GM20000 (cell line): ENCODE measurements around the gene ACKR3.

Experiments used
- DNase-seq: peaks from one replicate; pipeline ENCODE4 v3.0.0; 2012; ENCODE audit warnings: low spot score
- TF ChIP-seq, protein P1 (sequence below): IDR thresholded peaks from 2 replicates; pipeline ENCODE4 v1.5.1; 2012; ENCODE audit warnings: mild to moderate bottlenecking, control low read depth; ENCODE audit errors: extremely low read depth, missing control alignments

Gene ACKR3

DNA sequence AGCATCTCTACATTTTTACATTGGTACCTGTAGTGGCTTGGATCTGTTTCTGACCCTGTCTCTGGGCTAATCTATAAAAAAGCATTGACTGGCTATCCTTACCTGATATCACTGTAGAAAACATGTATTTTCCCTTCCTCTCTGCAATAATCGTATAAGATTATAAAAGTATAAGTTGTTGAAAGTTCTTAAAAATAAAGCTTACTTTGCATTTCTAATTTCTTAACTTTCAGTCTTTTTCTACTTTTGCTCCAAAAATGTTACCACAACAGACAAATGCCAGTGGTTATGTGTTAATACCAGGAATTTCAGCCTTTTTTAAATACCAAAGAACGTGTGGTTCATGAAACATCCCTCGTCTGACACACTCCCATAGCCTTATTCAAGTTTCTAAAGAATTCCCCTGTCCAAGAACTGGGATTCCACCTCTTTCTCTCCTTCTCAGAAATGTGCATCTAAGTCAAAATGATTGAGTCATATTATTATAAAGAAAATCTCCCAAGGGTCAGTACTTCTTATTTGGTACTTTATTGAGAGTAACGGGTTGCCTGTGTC, 28.5 kb upstream of the ACKR3 start:
- DNase-seq = no peak
- TF ChIP-seq, protein P1, sequence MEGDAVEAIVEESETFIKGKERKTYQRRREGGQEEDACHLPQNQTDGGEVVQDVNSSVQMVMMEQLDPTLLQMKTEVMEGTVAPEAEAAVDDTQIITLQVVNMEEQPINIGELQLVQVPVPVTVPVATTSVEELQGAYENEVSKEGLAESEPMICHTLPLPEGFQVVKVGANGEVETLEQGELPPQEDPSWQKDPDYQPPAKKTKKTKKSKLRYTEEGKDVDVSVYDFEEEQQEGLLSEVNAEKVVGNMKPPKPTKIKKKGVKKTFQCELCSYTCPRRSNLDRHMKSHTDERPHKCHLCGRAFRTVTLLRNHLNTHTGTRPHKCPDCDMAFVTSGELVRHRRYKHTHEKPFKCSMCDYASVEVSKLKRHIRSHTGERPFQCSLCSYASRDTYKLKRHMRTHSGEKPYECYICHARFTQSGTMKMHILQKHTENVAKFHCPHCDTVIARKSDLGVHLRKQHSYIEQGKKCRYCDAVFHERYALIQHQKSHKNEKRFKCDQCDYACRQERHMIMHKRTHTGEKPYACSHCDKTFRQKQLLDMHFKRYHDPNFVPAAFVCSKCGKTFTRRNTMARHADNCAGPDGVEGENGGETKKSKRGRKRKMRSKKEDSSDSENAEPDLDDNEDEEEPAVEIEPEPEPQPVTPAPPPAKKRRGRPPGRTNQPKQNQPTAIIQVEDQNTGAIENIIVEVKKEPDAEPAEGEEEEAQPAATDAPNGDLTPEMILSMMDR = no peak

DNA sequence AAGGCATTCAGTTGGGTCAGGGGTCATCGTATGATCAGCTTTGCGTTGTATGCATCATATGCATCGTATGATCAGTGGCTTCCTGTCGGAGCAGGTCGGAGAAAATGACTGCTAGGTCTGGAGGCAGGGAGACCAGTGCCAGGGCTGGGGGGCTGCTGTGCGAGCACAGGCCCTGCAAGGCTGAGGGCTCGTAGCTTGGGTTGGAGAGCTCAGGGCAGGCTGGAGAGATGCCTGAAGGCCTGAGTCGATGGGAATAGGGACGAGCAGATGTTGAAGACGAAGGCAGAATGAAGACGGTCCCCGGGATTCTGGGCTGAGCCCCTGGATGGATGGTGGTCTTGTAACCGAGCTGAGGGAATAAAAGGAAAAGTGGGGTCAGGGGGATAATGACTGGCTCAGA, 25.3 kb upstream of the ACKR3 start:
- TF ChIP-seq, protein P1 = no peak

DNA sequence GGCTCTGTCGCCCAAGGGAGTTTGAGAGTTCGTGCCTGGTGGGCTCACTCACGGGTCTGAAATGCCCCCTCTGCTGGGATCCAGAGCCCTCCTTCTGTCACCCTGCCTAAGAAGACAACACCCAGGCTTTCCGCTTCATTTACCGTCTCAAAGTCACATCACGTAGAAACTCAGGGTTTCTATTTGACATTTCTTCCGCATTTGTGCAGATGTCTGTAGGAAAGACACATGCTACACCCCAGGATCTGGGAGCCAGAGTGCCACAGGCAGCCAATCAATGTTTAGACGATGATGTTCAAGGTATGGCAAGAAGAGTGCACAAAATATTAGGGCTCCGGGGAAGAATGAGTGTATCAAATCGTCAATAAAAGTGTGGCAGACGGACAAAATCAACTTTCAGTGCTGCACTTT, 24.4 kb upstream of the ACKR3 start:
- TF ChIP-seq, protein P1 = no peak
- peak; percentile 64 for DNase-seq

More for the DNA sequence above, 25.3 kb upstream of the ACKR3 start:
- no peak for DNase-seq

DNA sequence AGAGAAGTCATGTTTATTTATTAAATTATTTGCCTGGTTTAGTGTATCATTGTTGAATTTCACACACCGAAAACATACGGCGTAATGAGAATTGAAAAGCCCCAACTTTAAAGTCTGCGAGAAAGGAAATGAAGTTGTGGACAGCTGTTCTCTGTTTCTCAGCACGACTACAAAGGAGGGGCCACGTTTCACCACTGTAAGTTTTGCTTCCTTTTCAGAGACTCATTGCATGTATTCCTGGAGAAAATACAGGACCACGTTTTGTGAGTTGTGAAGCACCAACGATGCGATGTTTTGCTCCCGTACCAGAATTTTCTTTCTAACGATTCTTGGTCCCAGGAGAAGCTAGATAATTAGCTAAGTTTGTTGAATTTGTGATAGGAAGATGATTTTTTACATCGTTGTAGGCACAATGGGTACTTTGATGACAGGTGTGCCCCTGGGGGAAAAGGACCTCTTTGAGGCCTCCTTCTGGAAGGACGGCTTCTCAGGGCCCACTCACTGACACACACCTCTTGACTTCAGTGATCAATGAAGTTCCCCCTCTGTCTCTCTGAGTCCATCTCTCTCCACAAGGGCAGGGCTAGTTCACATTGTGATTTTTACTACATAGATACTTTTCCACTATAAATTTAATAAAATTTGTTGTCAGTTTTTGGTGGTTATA, 23.7 kb upstream of the ACKR3 start:
- DNase-seq = peak; percentile 66
- TF ChIP-seq, protein P1 = no peak

DNA sequence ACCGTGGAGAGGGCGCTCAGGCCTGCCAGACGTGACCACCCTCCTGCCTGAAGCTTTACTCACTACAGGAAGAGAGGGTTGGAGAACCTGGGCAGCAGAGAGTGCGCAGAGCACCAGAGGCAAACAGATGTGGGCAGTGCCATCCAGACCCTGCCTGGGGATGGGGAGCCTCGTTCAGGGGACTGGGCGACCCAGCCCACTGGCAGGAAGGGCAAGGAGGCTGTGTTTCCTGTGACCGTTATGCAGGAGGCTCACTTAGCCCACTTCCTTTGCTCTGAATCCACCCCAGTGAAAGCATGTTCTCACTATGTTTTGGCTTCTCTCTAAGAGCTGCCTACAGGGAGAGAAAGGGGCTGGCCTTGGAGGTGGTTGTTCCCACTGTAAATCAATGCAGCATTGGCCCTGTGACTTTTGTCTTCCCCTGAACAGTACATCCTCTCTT, 23.0 kb upstream of the ACKR3 start:
- no peak for DNase-seq
- TF ChIP-seq, protein P1 = no peak

DNA sequence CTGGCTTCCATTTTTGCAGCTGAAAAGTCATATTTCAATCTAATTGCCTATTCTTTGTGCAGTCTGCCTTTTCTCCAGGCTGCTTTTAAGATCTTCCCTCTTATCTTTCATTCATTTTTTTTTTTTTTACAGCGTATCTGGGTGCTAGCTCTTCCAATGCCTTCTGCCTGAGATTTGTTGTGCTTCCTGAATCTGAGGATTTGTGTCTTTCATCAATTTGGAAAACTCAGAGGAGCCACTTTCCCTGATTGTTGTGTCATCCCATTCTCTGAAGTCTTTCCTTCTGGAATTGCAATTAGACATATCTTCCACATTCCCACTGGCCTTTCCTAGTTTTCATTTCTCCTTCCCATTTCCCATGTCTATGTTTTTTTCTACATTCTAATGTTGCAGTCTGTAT, 21.9 kb upstream of the ACKR3 start:
- no peak for DNase-seq
- TF ChIP-seq, protein P1 = no peak

DNA sequence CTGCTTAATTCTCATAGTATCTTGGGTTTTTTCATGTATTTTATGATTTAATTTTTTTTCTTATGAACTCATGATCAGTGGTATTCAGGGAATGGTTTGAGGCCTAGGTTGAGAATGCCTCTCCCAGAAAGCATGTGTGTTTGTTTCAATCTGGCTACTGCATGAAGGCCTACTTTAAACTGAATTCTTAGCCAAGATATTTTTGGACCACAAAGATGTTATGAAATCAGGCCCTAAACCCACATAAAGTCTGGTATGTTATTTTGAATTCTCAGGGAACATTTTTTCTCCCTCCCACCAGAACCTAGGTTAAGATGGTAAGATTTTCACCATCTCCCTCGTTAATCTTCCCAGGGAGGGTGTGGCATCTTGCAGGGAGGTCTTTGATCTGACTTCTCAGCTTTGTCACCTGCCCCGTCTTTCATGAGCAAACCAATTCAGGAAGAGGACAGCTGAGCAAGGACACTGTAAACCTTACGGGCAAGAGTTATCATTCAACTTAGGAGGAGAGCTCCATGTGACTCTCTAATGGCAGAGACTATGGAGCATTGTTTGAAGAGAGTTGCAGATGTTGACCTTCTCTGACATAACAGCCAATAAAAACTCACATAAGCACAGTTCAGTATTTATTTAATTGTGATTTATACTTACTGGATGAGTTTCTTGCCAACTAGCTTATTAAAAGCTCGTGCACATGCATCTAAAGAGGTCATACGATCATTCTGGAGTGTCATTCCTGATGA, 21.3 kb upstream of the ACKR3 start:
- TF ChIP-seq, protein P1 = no peak
- no peak for DNase-seq
